Measurements from ENCODE around the gene CENPX. TPM values are rescaled to one million over a fixed set of nuclear protein-coding genes. Genes with fewer than 3 reads are reported as not detected.

The CENPX gene
- total RNA-seq: 100 to 1,000 TPM in 2 of 4 donors, 10 to 100 TPM in 2; 52.1 to 144 (median 106) TPM

DNA sequence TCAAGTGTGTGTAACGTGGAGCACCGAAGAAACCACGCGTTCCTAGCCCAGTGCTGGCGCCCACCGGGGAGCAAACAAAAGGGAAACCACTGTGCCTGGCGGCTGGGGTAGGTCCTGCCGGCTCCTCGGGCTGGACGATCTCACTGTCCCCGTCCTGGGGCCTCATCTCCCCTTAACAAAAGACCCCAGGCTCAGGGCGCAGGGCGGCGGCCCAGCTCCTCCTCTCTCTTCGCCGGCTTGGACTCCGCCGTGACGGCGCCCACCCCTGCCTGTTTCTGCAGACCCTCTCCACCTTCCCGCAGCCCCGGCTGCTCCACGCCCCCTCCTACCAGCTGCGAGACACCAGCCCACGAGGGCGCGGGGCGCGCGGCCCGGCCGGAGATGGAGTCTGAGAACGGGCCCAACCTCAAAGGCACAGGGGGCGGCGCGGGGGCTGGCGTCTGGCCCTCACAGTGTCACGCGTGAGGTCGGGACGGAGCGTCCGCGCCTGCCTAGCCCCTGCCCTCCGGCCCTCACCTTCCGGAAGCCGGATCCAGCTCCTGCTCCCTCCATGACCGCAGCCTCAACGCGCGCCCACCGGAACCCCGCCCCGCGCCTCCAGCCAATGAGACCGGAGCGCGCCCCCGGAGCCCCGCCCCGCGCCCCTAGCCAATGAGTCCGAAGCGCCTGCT is at the start of gene CENPX:
Gene CENPX (minus strand): TSS at position 569 of the 671 bp plus-strand sequence. CDS start 17 bp downstream, at position 552.
- H3K36me3 ChIP-seq: peaks cover 0 to 25% (median 4%) of the 10 kb centered on the region in 3 donors
- intact Hi-C loops (cut with DNase I): loop anchor here (2.0 kb wide), 1 partner anchor 64 kb away; no protein-coding TSS in a partner anchor
- H3K4me1 ChIP-seq: peaks cover 25 to 52% (median 30%) of the 10 kb centered on the region in 3 donors
- H3K9me3 ChIP-seq: no peaks in the 10 kb centered on the region
- WGBS, 2 donors: 3% methylated on average over 8 of the region's 64 CpGs; no CpG with 5 or more reads in 1 of the 2 donors
- DNase-seq: no peak
- TF ChIP-seq, protein P1, sequence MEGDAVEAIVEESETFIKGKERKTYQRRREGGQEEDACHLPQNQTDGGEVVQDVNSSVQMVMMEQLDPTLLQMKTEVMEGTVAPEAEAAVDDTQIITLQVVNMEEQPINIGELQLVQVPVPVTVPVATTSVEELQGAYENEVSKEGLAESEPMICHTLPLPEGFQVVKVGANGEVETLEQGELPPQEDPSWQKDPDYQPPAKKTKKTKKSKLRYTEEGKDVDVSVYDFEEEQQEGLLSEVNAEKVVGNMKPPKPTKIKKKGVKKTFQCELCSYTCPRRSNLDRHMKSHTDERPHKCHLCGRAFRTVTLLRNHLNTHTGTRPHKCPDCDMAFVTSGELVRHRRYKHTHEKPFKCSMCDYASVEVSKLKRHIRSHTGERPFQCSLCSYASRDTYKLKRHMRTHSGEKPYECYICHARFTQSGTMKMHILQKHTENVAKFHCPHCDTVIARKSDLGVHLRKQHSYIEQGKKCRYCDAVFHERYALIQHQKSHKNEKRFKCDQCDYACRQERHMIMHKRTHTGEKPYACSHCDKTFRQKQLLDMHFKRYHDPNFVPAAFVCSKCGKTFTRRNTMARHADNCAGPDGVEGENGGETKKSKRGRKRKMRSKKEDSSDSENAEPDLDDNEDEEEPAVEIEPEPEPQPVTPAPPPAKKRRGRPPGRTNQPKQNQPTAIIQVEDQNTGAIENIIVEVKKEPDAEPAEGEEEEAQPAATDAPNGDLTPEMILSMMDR (IDR thresholded peaks at IDR 0.05): no peak
- peak in 3 of 4 donors; percentile 35 to 56 (median 54) for TF ChIP-seq POLR2A (IDR thresholded peaks at IDR 0.05)
- peak within 1 kb of the TSS; percentile 62 to 97 (median 82) for H3K4me3 ChIP-seq
- peak within 1 kb of the TSS; percentile 75 to 88 (median 84) for H3K27ac ChIP-seq
- no peaks in the 10 kb centered on the region for H3K27me3 ChIP-seq

DNA sequence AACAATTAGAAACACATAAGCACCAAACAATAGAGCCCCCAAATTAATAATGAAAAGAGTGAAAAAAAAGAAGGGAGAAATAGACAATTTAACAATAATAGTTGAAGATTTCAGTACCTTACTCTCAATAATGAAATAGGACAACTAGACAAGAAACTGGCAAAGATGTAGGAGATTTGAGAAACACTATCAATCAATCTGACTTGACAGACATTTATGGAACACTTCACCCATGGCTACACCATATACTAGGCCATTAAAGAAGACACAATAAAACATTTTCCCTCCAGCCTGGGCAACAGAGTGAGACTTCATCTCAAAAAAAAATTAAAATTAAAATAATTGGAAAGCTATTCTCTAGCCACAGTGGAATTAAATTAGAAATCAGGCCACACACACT is 47.9 kb upstream of the CENPX start:
- Histone ChIP-seq H3K36me3 (no peaks in the 10 kb centered on the region), H3K27me3 (no peaks in the 10 kb centered on the region), H3K27ac (no peak overlapping the region), H3K4me1 (peaks cover 6 to 21% (median 7%) of the 10 kb centered on the region in 3 donors), H3K9me3 (no peaks in the 10 kb centered on the region), H3K4me3 (no peak overlapping the region)
- intact Hi-C loops (cut with DNase I): no loop called here
- TF ChIP-seq, protein P1 (IDR thresholded peaks at IDR 0.05): no peak
- no peak for TF ChIP-seq POLR2A (IDR thresholded peaks at IDR 0.05)
- DNase-seq: no peak

DNA sequence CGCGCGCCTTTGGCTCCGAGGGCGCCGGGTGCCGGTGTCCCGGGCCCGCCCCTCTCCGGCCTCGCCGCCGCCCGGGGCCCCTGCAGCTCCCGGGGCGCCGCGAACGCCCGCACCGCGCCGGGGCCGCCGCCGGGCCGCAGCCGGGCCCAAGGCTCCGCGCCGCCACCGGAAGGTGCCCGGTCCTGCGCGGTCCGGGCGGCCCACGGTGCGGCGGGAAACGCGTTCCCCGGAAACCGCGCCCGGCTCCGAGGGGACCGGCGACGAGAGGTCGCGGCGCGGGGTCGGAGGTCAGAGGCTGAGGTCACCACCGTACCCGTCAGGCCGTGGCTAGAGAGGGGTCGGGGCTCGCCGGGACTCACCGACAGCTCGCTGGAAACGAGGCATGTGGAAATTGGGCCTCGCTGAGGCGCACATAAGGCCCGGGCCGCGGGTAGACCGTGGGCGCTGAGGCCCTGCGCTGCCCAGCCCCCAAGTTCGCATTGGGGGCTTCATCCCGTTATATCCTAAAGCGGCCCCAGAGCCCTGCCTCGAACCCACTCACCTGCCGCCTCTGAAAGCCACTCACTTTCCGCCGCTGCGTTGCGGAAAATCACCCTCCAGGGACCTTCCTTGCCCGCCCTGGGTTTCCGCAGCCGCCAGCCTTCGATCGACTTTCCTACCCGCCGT is 43.1 kb upstream of the CENPX start, which contains the start of gene DUS1L:
Gene DUS1L (minus strand): TSS at position 167 of the 666 bp plus-strand sequence. CDS start 745 bp downstream, outside the sequence.
- peaks cover 20 to 38% (median 24%) of the 10 kb centered on the region in 3 donors for H3K4me1 ChIP-seq
- peaks cover 22 to 34% (median 24%) of the 10 kb centered on the region in 3 donors for H3K36me3 ChIP-seq
- H3K27me3 ChIP-seq: no peaks in the 10 kb centered on the region
- H3K27ac ChIP-seq: peak within 1 kb of the TSS; percentile 87 to 93 (median 90)
- peak within 1 kb of the TSS; percentile 63 to 98 (median 96) for H3K4me3 ChIP-seq
- TF ChIP-seq POLR2A (IDR thresholded peaks at IDR 0.05): peak in 1 of 4 donors; percentile 20
- TF ChIP-seq, protein P1 (IDR thresholded peaks at IDR 0.05): no peak
- intact Hi-C loops (cut with DNase I): no loop called here
- H3K9me3 ChIP-seq: no peaks in the 10 kb centered on the region
- 26 to 29% methylated on average over 12 to 23 of the region's 88 CpGs for WGBS, 2 donors
- DNase-seq: no peak

DNA sequence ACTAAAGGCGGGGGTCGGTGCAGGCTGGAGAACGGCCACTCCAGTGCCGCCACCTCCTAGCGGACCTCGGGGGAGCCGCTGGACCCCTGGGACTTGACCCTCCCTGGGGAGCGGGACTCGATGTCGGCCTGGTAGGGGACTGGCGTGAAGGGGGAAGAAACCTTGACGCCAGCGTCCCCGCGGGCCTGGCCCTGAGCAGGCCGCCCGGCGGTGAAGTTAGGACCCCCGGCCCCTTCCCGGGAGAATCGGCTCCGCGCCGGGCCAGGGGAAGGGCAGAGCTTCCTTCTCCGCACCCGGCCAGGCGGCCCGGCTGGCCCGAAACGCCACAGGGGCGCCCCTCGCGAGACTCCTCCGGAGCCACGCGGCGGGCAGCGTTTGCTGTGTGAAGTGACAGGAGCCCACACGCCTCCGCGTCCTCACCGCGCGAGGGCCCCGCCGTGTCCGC is 42.5 kb upstream of the CENPX start:
- Histone ChIP-seq H3K27ac (peak overlapping the region; percentile 84 to 93 (median 90)), H3K36me3 (peaks cover 27 to 40% (median 29%) of the 10 kb centered on the region in 3 donors), H3K4me1 (peaks cover 20 to 38% (median 24%) of the 10 kb centered on the region in 3 donors), H3K4me3 (peak overlapping the region; percentile 63 to 98 (median 96)), H3K9me3 (no peaks in the 10 kb centered on the region), H3K27me3 (no peaks in the 10 kb centered on the region)
- intact Hi-C loops (cut with DNase I): no loop called here
- 0% methylated on average over 2 of the region's 47 CpGs; no CpG with 5 or more reads in 1 of the 2 donors for WGBS, 2 donors
- TF ChIP-seq POLR2A (IDR thresholded peaks at IDR 0.05): no peak
- TF ChIP-seq, protein P1 (IDR thresholded peaks at IDR 0.05): no peak
- no peak for DNase-seq

Measured in esophagus squamous epithelium (tissue), 5 donors.